Inferior parietal cortex (tissue), 1 donor: ENCODE measurements around the gene HPGD.

ENCODE experiments used
- DNase-seq: peaks from one replicate; pipeline ENCODE4 v3.0.0-alpha.2; 2016; ENCODE audit errors: extremely low spot score

Gene HPGD

GRCh38 chr4:174474457-174475075 lies 47.7 kb downstream of the HPGD start:
- DNase-seq = no peak

- DNase-seq = no peak
Measured at GRCh38 chr4:174467107-174467506, 55.2 kb downstream of the HPGD start.

DNA sequence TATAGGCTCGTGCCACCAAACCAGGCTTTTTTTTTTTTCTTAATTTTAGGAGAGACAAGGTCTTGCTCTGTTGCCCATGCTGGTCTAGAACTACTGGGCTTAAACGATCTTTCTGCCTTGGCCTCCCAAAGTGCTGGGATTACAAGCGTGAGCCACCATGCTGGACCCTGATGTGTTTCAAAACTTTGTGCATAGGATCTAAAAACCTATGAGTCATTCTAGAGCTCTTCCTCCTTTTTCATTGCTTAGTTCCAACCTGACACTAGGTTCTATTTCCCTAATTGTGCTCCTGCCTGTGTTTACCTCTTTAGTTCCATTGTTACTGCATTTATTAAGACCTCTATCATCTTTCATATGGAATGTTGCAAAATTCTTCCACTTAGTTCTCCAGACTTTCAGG lies 57.3 kb downstream of the HPGD start:
- DNase-seq = no peak

- no peak for DNase-seq
Measured at GRCh38 chr4:174461466-174462106, 60.7 kb downstream of the HPGD start.

GRCh38 chr4:174460684-174461083 lies 61.6 kb downstream of the HPGD start:
- DNase-seq = no peak

- DNase-seq = no peak
Measured at GRCh38 chr4:174457468-174457867, 64.8 kb downstream of the HPGD start.

DNA sequence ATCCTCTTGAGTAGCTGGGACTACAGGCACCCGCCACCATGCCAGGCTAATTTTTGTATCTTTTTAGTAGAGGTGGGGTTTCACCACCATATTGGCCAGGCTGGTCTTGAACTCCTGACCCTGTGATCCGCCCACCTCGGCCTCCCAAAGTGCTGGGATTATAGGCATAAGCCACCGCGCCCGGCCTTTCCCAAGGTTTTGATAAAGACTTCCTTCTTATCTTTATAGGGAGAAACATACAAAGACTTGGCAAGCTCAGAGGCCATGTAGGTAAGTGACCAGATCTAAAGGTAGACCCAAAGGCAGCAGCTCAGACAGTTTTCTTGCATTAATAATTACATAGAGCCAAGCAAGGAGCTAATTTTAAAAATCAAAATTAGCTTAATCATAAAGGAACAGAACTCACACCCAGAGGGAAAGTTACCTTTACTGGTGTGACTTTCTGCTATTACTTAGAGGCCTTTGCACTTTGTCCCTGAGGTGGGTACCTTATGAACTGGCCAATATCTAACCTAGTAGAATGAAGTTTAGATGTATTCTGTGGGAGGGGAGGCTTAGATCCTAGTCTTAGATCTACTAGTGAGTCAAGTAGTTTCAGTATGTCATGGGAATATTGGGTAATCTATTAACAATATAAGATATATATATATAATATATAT lies 67.3 kb downstream of the HPGD start:
- DNase-seq = no peak

DNA sequence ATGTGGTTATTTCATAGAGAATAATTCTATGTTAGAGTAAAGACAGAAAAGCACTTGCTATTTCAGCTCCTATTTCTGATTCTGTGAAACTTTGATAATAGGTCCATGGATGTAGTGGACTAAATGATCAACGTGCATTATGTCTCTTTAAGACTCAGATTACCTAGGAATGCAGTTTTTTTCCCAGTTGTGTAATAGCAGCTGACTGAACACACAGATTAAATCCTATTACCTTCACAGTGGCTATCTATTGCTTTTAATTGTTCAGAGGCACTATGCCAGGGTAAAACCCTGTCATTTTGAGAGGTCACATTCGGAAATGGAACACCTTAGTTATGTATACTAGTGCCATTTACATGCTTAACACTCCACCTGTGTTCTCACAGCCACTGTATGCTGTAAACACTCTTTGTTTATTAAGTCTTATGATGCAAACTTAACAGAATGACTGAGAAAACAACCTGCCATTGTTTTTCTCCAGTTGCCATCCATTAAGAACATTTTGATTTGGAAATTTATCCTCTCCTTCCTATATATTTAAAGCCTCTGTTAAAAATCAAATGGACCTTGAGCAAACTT lies 70.5 kb downstream of the HPGD start:
- DNase-seq = no peak

GRCh38 chr4:174450786-174451125 lies 71.5 kb downstream of the HPGD start:
- DNase-seq = no peak

DNA sequence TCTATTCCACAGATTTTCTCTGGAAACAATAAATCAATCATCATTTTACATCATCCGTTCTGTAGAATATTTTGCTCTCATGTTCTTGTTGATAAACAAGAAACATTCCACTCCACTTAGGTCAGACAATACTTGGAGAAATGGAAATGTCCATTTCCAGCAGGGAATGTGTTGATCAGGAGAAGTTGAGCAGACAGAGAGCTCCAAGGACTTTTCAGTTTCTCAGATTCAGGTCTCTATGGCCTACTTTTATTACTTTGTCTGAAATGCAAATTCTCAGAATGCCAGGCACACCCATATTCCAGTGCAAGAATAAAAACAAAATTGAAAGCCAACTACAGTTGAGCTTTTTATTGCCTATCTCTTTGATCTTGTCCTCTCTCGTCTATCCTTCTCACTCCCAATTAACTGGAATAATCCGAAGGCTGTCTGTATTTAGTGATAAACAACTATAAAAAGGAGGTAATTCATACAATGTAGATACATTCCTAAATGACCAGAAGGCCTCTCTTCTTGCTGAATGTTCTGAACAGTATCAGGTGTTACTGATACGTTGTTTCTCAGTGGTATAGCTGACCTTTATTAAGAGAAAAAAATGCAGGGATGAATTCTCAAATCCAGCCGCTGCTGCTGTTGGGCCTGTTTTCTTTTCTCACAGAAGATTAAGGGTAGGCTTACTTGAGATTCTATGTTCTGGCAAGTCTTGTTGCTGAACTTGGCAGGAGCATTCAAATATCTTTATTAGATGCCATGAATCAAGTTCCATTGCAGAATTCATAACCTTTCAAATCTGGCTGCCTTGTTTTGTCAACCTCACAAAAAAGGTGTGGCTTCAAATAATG lies 72.1 kb downstream of the HPGD start:
- DNase-seq = no peak

- DNase-seq = no peak
Measured at GRCh38 chr4:174449152-174449551, 73.1 kb downstream of the HPGD start.

GRCh38 chr4:174444390-174444789 lies 77.9 kb downstream of the HPGD start:
- no peak for DNase-seq
